ENCODE measurements around the gene PDZD2.

PDZD2 gene

GRCh38 chr5:31981361-31981945, 342.5 kb downstream of the PDZD2 start:
- DNase-seq (ENCODE audit: low read depth), result no peak

GRCh38 chr5:31982027-31982426, 343.1 kb downstream of the PDZD2 start:
- no peak for DNase-seq (ENCODE audit: low read depth)

DNA sequence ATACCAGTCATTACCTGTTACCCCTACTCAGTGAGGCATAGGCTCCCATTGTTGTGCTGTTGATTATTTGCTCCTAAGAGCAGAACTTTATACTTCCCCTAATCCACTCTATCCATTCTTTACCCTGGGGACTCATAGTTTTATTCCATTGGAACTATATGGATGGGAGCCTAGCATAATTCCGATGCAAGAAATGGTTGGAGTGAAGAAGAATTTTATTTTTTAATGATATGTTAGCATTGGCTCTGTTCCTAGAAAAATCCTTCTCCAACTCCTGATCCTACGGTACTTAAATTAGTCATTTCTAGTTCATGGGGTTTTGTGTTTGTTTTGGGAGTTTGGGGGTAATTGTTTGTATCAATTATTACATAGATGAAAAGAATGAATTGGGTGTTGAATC, 343.7 kb downstream of the PDZD2 start:
- no peak for DNase-seq (ENCODE audit: low read depth)

GRCh38 chr5:31983851-31984250, 344.9 kb downstream of the PDZD2 start:
- no peak for DNase-seq (ENCODE audit: low read depth)

- DNase-seq (ENCODE audit: low read depth), result no peak
Observed at GRCh38 chr5:31984691-31985090, 345.8 kb downstream of the PDZD2 start.

- no peak for DNase-seq (ENCODE audit: low read depth)
Observed at GRCh38 chr5:31986101-31986500, 347.2 kb downstream of the PDZD2 start.

DNA sequence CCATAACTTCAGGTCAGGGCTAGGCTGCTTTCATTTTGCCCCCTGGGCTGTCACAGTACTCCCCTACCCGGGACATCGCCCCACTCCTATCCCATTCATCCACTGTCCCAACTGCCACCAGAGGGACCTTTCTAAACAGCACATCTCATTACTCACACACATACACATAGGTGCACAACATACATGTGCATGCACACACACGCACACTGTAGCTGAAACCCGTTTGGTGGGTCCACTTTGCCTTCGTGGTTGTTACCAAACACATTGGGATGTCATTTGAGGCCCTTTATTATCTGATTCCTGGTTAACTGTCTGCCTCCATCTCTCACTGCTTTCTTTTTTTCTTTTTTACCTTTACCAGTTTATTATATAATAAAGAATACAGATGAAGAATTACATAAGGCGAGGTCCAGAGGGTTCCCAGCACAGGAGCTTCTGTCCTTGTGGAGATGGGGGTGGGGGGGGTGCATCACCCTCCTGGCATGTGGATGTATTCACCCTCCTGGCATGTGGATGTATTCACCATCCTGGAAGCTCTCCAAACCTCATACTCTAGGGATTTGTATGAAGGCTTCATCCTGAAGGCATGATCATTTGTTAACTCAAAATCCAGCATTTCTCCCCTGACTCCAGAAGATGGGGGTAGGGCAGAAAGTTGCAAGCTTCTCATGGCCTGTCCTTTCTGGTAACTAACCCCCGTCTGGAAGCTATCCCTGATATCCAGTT, 349.2 kb downstream of the PDZD2 start:
- DNase-seq (ENCODE audit: low read depth), result no peak

DNA sequence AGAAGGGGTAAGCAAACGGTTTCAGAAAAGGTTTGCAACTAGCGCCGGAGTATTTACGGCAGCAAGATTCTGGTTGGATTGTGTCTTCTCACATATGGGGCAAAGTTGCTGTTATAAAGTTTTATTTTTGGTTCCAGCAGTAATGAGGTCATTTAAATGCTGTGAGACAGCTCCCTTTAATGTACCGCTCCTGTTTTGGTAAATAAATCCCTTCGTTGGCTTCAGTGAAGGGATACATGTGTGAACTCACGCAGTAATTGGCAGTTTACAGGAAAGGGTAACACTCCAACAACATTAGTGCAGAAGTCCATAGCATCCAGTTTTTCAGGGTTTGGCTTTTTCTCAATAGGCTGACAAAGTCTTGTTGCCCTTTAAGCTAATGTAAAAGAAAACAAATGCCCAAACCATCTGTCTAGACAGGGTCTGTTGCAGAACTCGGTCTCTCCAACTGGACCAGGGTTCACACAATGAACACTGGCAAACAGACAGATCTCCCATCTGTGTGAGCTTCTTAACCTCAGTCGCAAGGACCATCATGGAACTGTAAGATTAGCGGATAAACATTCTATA, 351.2 kb downstream of the PDZD2 start:
- DNase-seq (ENCODE audit: low read depth), result no peak

GRCh38 chr5:31990701-31991110, 351.8 kb downstream of the PDZD2 start:
- no peak for DNase-seq (ENCODE audit: low read depth)

GRCh38 chr5:31992377-31992776, 353.4 kb downstream of the PDZD2 start:
- no peak for DNase-seq (ENCODE audit: low read depth)

DNA sequence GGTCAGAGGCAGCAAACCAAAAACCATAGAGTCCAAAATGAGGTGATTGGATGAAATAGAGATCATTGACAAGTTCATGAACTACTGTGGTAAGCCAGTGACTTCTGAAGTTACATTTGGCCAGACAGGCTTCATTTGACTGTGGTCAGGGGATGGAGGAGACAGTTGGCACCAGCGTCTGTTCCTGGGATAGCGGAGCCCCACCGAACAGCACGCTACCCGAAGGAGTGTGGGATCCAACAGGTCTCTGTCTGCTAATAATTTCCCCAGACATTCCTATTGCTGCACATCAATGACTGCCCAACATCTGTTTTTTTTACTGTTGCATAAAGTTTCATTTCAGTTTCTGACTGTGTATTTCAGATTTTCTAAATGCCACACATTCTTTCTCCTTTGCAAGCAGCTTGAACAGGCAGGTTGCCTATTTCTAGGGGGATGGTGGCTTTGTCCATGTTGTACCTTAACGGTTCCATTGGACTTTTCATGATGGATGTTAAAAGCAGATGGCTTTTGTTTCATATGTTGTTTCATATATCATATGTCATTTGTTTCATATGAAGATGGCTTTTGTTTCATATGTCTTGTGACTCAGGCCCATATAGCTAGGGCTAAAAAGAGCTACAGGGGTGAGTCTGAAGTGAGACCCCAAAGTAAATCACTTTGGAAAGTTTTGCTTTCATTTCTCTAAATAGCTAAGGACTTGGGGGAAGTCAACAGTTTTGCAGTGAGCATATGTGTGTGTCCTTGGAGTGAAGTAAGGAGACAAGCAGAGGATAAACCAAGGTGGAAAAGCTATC, 354.4 kb downstream of the PDZD2 start:
- DNase-seq (ENCODE audit: low read depth), result no peak

DNA sequence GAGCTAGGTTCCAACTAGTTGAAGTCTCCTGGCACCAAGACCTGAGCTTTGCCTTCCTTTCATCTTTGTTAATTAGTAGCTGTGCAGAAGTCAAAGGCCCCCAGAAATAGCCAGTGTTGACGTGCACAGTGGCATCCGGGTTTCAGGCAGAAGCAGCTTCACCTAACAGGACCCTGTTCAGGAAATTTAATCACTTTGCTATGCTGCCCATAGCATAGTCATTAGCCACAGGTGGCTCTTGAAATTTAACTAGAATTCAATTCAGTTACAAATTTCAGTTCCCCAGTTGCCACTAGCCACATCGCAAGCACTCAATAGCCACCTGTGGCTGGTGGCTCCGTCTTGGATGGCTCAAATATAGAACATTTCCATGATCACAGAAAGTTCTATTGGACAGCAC, 356.1 kb downstream of the PDZD2 start:
- no peak for DNase-seq (ENCODE audit: low read depth)

GRCh38 chr5:31995714-31996113, 356.8 kb downstream of the PDZD2 start:
- DNase-seq (ENCODE audit: low read depth), result no peak

GRCh38 chr5:31996909-31997308, 358.0 kb downstream of the PDZD2 start:
- DNase-seq (ENCODE audit: low read depth), result no peak

- DNase-seq (ENCODE audit: low read depth), result no peak
Observed at GRCh38 chr5:31999470-31999869, 360.5 kb downstream of the PDZD2 start.

DNA sequence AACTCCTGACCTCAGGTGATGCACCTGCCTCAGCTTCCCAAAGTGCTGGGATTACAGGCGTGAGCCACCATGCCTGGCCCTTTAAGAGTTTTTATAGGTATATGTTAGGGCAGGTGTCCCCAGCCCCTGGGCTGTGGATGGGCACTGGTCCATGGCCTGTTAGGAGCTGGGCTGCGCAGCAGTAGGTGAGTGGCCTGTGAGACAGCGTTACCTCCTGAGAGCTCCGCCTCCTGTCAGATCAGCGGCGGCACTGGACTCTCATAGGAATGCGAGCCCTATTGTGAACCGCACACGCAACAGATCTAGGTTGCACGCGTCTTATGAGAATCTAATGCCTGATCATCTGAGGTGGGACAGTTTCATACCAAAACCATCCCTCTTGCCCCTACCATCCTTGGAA, 361.8 kb downstream of the PDZD2 start:
- no peak for DNase-seq (ENCODE audit: low read depth)

DNA sequence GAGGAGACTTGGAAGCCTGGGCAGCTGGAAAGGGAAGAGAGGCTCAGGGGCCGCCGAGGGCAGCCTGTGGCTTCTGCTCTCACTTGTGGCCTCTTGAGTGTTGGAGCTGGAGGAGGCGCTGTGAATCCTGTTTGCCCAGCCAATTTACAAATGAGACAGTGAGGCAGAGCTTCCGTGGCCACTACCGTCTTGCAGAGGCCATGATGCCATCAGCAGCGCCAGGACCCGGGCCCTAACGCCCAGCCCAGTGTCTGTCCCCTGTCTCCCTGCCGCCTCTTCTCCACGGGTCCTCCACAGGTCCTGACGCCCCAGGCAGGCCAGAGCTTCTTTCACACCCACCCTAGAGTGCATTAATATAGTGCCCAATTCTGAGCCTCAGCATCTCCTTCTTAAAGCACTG, 362.4 kb downstream of the PDZD2 start:
- DNase-seq (ENCODE audit: low read depth), result no peak

DNA sequence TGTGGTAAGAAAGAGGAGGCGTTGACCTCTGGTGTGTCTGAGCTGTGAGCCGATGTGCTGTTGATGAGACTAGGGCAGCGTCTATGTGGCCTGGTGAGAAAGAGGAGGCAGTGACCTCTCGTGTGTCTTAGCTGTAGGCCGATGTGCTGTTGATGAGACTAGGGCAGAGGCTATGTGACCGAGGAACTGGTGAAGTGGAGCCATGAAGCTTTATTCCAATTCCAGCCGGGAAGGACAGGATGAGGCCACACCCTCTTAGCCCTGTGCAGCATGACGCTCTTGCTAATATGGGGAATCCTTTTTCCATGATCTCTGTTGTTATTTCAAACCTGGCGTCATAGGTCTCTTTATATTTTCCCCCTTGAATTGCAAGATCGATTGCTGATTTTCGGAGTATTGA, 362.8 kb downstream of the PDZD2 start:
- DNase-seq (ENCODE audit: low read depth), result no peak

DNA sequence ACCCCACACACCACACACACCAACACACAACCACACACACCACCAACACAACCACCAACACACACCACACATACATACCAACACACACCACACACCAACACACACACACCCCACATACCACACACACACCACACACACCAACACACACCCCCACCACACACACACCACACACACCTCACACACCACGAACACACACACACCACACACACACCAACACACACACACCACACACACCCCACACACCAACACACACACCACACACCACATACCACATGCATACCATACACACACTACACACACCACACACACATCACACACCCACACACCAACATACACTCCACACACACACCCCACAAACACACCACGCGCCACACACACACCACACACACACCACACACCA, 363.8 kb downstream of the PDZD2 start:
- DNase-seq (ENCODE audit: low read depth), result no peak

GRCh38 chr5:32003981-32004380, 365.1 kb downstream of the PDZD2 start:
- DNase-seq (ENCODE audit: low read depth), result no peak

GRCh38 chr5:32004404-32004803, 365.5 kb downstream of the PDZD2 start:
- no peak for DNase-seq (ENCODE audit: low read depth)

DNA sequence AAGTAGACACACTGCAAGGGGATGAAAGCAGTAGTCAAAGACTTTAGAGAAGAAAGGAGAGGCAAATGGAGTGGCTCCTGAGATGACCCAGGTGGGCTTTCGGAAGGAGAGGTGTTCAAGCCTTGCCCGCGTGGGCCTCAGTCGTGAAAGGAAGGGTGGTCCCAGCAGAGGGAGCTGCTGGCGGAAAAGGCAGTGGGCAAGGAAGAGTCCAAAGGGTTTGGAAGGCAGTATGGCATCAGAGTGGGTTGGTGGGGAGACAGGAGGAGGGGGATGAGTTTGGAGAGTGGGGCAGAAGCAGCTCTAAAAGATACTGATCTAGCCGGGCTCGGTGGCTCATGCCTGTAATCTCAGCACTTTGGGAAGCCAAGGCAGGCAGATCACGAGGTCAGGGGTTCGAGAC, 369.8 kb downstream of the PDZD2 start:
- no peak for DNase-seq (ENCODE audit: low read depth)

- no peak for DNase-seq (ENCODE audit: low read depth)
Observed at GRCh38 chr5:32013658-32014057, 374.7 kb downstream of the PDZD2 start.
